Endometrial microvascular endothelial cells (primary cell): ENCODE data around the gene CPAMD8. TPM values are rescaled to one million over a fixed set of nuclear protein-coding genes. Genes with fewer than 3 reads are reported as not detected.
"Not testable (repeated sequence)": the region's sequence is repeated elsewhere in the genome, so short reads cannot be mapped to it uniquely, and the experiment has no call there.

Experiments
- in situ Hi-C: cut with HindIII; loops from 2 replicates; pipeline ENCODE4 v1.10.0; 2017; ENCODE audit warnings: low sequenced_read_pairs, low pct_unique_long_range_greater_than_20kb; ENCODE audit errors: inconsistent ontology term
- total RNA-seq: library from RNA; depleted of rRNA; stranded (reverse); fragments of >200 nt; gene quantifications from one replicate; pipeline ENCODE4 v1.2.3, GENCODE V29; 2015; ENCODE audit errors: inconsistent ontology term

Gene CPAMD8
- total RNA-seq, 1 donor from 2014 or later: 0.46 TPM

DNA sequence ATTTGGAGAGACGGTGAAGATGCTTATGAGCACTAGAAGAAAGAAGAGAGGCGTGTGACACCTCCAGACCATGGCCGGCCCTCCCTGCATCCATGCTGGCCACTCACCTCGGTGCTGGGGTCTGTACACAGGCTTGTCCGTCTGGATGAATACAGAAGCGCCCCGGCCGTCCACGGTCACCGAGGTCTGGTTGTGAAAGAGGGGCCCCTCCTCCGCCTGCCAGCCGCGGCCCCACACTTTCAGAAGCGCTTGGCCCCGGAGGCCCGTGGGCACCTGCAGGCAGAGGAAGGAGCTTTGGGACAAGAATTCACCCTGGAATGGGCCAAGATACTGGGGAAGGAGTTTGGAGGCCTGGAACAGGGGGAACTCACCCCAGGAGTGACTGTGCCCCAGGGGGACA is 15.1 kb downstream of the CPAMD8 start:
- in situ Hi-C loops: no loop called here

DNA sequence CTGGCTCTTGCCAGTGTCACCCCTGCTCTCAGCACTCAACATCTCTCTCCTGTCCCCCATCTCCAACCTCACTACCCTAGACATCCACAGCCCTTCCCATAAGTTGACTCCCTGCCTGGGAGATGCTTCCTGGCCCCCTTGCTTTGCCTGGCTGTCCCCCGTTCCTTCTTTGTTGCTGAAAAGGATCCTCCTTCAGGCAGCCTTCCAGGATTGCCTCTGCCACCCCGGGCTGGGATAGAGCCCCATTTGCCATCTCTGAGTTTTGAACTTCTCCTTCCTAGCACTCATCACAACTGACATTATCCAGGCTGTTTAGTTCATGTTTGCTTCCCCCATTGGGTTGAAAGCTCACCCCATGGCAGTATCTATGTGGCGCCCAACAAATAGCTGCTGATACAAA is 20.0 kb downstream of the CPAMD8 start:
- in situ Hi-C loops: no loop called here

DNA sequence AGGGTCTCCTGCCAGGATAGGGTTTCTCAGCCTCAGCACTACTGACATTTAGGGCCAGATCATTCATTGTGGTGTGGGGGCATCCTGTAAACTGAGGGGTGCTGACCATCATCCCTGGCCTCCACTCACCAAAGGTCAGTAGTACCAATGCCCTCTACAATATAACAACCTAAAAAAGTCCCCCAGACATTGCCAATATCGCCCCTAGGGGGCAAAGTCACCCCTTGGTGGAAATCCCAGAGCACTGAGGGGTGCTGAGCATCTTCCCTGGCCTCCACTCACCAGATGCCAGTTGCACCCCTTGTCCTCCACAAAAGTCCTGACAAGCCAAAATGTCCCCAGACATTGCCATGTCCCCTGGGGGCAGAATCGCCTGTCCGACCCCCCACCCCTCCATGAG is 21.6 kb downstream of the CPAMD8 start:
- in situ Hi-C loops: no loop called here

DNA sequence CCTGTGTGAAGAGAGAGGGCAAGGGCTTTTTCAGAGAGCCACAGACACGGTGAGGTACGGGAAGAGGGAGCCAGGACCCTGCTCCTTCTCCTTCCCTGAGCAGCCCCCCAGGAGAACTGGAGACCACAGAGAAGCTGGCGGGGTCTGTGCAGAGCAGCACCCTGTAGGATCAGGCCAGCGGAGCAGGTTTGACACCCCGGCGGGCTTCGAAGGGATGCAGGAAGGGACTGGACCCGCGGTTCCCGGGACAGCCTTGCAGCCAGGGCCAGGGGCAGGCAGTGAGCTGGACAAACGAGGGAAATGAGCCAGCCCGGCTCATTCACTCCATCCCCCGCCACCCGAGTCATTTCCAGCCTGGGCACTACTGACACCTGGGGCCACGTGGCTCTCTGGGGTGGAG is 22.2 kb downstream of the CPAMD8 start:
- in situ Hi-C loops: no loop called here

DNA sequence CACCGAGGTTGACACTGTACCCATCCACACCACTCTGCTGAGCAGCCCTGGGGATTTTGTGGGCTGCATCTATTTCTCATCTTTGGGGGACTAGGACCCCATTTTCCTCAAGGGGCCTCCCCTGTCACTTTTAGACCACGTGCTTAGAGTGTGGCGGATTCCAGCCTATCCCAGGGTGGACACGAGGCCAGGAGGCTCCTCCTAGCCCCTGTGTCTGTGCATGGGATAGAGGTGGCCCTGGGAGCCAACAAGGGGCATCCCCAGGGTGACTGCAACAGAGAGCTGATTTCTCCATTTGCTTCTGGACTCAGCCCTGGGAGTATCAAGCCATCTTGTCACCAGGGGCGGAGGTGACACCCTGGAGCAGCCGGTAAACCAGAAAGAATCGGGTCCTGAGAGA is 24.2 kb downstream of the CPAMD8 start:
- in situ Hi-C loops: no loop called here

DNA sequence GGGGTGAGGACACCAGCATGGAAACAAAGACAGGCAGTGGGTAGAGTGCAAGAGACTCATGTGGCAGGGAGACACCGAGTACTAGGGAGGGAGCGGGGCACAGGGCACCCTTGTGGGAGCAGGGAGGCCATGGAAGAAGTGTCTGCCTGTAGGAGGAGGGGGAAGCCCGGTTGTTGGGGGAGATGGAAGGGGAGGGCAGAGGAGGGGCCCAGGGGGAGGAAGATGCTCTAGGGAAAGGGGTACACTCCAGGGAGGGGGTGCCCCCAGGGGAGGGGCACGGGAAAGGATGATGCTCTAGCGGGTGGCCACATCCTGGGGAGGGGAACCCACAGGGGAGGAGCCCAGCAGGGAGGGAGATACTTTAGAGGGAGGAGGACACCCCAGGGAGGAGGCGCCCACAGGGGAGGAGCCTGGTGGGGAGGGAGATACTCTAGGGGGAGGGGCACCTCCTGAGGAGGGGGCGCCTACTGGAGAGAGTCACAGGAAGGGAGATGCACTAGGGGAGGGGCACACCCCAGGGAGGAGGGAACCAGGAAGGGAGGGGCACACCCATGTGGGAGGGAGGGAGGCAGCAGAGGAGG is 24.9 kb downstream of the CPAMD8 start:
- in situ Hi-C loops: no loop called here

DNA sequence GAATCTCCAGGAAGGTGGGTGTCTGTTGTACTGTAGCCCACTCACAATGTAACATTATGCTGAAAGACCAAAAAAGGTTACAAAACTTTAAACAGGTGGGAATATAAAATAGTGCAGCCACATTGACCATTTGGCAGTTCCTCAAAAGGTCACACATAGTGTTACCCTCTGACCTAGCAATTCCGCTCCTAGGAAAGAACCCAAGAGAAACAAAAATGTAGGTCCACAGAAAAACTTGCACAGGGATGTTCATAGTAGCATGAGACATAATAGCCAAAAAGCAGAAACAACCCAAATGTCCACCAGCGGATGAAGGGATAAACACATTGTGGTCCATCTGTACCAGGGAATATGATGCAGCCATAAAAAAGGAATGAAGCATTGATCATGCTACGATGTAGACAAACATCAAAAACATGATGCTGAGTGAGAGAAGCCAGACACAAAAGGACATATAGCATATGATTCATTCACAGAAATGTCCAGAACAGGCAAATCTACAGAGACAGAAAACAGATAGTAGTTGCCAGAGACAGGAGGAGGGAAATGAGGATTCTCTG is 27.9 kb downstream of the CPAMD8 start:
- in situ Hi-C loops: no loop called here

DNA sequence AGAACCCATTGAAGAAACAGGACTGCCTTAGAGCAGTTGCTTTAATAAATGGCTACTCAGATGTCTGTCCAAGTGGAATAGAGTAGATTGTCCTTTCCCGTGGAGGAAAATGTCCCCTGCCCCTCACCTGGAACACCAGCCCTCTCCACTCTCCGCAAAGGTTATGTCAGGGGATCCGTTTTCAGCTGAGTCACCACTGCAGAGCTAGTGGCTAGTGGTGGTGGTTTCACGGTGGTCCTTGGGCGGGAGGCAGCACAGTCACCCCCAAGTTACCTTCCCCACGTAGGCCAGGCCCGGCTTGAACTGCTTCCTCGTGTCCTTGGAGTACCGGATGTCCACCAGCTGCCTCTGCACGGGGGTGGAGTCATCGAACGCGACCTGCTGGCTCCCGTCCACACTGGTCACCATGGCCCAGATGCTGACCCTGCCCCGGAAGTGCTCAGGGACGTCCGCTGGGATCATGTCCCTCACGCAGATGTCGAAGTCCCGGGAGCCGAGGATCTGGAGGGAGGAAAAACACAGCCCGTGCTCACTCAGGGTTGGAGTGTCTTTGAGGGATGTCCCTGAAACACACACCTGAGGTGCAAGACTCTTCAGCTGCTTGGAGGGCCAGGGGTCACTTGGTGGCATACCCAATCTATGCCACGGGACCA is 29.6 kb downstream of the CPAMD8 start:
- in situ Hi-C loops: not testable (repeated sequence)

DNA sequence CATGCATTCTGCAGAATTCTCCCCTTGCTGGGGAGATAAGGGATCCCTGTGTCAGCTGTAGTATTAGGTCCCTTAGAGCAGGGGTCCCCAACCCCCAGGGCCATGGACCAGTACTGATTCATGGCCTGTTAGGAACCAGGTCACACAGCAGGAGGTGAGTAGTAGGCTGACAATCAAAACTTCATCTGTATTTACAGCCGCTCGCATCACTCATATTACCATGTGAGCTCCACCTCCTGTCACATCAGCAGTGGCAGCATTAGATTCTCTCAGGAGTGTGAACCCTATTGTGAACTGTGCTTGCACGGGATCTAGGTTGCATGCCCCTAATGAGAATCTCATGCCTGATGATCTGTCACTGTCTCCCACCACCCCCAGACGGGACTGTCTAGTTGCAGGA is 37.9 kb downstream of the CPAMD8 start:
- in situ Hi-C loops: no loop called here

DNA sequence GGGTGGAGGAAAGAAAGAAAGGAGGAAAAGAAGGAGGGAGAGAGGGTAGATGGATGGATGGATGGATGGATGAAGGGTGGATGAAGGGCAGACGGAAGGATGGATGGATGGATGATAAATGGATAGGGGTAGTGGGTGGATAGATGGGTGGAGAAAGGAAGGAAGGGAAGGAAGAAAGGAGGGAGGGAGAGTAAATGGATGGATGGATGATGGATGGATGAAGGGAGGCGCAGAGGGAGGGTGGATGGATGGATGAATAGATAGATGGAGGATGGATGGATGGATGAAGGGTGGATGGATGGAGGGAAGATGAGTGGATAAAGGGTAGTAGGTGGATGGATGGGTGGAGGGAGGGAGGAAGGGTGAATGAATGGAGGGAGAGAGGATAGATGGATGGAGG is 41.2 kb downstream of the CPAMD8 start:
- in situ Hi-C loops: no loop called here

DNA sequence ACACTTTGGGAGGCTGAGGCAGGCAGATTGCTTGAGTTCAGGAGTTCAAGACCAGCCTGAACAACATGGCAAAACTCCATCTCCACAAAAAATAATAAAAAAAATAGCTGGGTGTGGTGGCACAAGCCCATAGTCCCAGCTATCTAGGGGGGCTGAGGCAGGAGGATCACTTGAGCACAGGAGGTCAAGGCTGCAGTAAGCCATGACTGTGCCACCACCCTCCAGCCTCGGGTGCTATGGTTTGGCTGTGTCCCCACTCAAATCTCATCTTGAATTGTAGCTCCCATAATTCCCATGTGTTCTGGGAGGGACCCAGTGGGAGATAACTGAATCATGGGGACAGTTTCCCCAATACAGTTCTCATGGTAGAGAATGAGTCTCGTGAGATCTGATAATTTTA is 44.0 kb downstream of the CPAMD8 start:
- in situ Hi-C loops: not testable (repeated sequence)

DNA sequence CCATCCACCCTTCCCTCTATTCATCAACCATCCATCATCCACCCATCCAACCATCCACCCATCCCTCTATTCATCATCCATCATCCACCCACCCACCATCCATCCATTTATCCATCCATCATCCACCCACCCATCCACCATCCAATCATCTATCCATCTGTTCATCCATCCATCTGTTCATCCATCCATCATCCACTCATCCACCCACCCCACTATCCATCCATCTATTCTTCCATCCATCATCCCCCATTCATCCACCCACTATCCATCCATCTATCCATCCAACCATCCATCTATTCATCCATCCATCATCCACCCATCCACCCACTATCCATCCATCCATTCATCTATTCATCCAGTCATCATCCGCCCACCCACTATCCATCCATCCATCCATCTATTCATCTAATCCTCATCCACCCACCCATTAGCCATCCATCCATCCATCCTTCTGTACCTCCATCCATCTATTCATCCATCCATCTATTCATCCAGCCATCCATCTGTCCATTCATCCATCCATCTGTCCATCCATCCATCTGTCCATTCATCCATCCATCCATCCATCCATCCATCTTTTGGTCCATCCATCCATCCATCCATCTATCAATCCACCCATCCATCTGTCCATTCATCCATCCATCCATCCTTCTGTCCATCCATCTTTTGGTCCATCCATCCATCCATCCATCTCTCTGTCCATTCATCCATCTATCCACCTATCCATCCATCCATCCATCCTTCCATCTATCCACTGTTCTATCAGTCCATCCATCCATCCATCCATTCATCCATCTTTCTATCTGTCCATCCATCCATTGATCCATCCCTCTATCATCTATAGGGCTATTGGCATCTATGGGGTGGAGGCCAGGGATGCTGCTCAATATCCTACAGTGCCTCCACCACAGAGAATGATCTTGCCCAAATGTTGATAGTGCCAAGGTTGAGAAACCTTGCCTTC is 47.5 kb downstream of the CPAMD8 start:
- in situ Hi-C loops: no loop called here

DNA sequence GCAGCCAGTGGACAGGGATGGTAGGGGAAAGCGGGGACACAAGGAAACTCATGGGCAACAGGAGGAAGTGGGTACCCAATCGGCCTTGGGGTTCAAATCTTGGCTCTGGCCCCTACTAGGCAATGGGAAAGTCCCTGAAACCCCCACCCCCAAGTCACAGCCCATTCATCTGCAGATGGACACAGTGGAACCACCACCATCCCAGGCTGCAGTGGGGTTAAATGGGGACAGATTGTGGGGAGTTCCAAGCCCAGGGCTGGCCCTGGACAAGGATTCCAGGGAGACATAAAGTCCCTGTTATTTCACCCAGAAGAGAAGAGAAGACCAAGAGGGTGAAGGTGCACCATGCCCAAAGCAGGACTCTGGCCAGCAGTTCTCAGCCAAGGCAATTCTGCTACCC is 48.5 kb downstream of the CPAMD8 start:
- in situ Hi-C loops: no loop called here

DNA sequence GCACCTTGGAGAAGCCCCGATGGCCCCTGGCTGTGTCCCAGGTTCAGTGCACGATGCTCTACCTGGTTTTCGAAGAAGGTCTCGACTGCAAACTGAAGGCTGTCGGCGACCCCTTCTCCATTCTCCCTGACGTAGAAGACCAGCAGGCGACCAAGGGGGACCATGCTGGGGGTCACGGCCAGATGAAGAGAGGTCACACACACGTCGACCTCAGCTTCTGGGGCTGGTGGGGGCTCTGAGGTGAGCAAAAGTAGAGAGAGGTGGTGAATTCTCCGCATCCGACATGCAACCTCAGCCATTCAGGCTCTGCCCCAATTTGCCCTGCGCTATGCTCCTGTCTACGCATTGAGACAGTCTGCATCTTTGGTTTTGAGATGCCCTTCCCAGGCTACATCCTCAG is 49.3 kb downstream of the CPAMD8 start:
- in situ Hi-C loops: no loop called here

DNA sequence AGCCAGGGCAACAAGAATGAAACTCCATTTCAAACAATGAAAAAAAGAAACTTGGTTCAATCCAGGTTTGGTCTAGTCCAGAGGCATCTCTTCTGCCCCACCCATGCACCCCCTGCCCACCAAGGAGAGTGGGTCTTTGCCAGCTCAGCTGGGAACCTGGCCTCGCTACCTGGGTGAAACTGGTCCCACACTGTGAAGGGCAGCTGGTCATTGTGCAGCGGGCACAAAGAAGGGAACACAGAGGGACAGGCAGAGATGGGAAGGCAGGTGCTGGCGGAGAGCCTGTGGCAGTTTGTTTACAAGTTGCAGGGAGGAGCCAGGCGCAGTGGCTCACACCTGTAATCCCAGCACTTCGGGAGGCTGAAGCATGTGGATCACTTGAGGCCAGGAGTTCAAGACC is 50.2 kb downstream of the CPAMD8 start:
- in situ Hi-C loops: no loop called here

DNA sequence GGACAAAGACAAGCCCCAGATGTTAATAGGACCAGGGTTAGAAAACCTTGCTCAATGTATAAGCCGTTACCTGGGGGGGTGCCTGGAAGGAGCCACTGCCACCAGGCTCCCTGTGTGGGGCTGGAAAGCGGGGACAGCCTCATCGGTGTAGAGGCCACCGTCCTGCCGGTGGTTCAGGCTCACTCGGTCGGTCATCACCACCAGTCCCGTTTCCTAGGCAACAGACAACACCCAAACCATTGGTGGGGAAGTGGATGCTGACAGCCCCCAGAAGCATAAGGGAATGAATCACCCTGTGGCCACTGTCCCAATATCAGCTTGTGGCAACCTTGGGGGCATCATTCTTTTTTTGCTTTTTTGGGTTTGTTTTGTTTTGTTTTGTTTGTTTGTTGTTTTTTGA is 55.8 kb downstream of the CPAMD8 start:
- in situ Hi-C loops: no loop called here

DNA sequence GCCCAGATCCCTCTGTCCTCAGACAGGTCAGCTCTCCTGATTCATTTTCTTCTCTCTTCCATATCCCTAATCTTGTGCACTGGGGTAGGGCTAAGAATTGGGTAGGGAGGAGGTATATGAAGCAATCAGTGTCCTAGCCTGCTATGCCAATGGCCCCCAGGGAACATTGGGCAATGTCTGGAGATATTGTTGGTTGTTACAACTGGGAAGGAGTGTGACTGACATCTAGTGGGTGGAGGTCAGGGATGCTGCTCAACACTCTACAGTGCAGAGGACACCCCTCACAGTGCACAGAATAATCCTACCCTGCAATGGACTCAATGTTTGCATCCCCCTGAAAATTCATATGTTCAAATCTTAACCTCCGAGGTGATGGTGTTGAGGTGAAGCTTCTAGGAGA is 57.5 kb downstream of the CPAMD8 start:
- in situ Hi-C loops: no loop called here

DNA sequence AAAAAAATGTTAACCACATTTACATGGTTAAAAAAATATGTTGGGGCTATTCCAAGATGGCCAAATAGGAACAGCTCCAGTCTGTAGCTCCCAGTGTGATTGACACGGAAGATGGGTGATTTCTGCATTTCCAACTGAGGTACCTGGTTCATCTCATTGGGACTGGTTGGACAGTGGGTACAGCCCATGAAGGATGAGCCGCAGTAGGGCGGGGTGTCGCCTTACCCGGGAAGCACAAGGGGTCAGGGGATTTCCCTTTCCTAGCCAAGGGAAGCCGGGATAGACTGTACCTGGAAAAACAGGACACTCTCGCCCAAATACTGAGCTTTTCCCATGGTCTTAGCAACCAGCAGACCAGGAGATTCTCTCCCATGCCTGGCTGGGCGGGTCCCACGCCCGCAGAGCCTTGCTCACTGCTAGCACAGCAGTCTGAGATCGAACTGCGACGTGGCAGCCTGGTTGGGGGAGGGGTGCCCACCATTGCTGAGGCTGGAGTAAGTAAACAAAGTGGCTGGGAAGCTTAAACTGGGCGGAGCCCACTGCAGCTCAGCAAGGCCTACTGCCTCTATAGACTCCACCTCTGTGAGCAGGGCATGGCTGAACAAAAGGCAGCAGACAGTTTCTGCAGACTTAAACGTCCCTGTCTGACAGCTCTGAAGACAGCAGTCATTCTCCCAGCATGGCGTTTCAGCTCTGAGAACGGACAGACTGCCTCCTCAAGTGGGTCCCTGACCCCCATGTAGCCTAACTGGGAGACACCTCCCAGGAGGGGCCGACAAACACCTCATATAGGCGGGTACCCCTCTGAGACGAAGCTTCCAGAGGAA is 65.4 kb downstream of the CPAMD8 start:
- in situ Hi-C loops: not testable (repeated sequence)

DNA sequence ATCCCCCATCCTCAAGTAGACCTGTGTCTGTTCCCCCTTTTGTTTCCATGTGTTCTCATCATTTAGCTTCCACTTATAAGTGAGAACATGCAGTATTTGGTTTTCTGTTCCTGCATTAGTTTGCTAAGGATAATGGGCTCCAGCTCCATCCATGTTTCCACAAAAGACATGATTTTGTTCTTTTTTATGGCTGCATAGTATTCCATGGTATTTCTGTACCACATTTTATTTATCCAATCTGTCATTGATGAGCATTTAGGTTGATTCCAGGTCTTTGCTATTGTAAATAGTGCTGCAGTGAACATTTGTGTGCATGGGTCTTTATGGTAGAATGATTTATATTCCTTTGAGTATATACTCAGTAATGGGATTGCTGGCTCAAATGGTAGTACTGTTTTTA is 68.3 kb downstream of the CPAMD8 start:
- in situ Hi-C loops: not testable (repeated sequence)
